Measurements from ENCODE around the gene KRT75. TPM values are rescaled to one million over a fixed set of nuclear protein-coding genes. Genes with fewer than 3 reads are reported as not detected.

KRT75 gene
- total and polyA plus RNA-seq, 12 donors, result not detected

- no peak for DNase-seq
- TF ChIP-seq CTCF (IDR thresholded peaks at IDR 0.05), result no peak
- no peak overlapping the region for H3K4me3 ChIP-seq
- 84 to 92% methylated on average over 8 of the region's 8 CpGs for WGBS, 2 donors
- peaks cover 0 to 28% (median 19%) of the 10 kb centered on the region in 7 donors for H3K27me3 ChIP-seq
- peaks cover 0 to 11% (median 0%) of the 10 kb centered on the region in 9 donors for H3K4me1 ChIP-seq
- no peaks in the 10 kb centered on the region for H3K9me3 ChIP-seq
- ATAC-seq, result no peak
- no peaks in the 10 kb centered on the region for H3K36me3 ChIP-seq
- H3K27ac ChIP-seq, result no peak overlapping the region
- intact Hi-C loops (cut with DNase I), result no loop called here
These were observed 4.4 kb upstream of the KRT75 start for GRCh38 chr12:52438305-52439301.

- 65 to 67% methylated on average over 9 of the region's 9 CpGs for WGBS, 2 donors
- no peaks in the 10 kb centered on the region for H3K36me3 ChIP-seq
- H3K4me1 ChIP-seq, result peaks cover 0 to 8% (median 0%) of the 10 kb centered on the region in 9 donors
- ATAC-seq, result no peak
- no peak overlapping the region for H3K4me3 ChIP-seq
- peaks cover 0 to 37% (median 25%) of the 10 kb centered on the region in 7 donors for H3K27me3 ChIP-seq
- intact Hi-C loops (cut with DNase I), result no loop called here
- no peak for TF ChIP-seq CTCF (IDR thresholded peaks at IDR 0.05)
- no peak for DNase-seq
- H3K27ac ChIP-seq, result no peak overlapping the region
- H3K9me3 ChIP-seq, result no peaks in the 10 kb centered on the region
These were observed 3.3 kb upstream of the KRT75 start for GRCh38 chr12:52437508-52437907.

GRCh38 chr12:52436828-52437474 lies 2.8 kb upstream of the KRT75 start:
- Histone ChIP-seq H3K4me3 (no peak overlapping the region), H3K9me3 (no peaks in the 10 kb centered on the region), H3K27me3 (peaks cover 0 to 39% (median 27%) of the 10 kb centered on the region in 7 donors), H3K4me1 (peaks cover 0 to 4% (median 0%) of the 10 kb centered on the region in 9 donors), H3K27ac (no peak overlapping the region), H3K36me3 (no peaks in the 10 kb centered on the region)
- 59 to 67% methylated on average over 9 of the region's 9 CpGs for WGBS, 2 donors
- no peak for TF ChIP-seq CTCF (IDR thresholded peaks at IDR 0.05)
- no peak for ATAC-seq
- no peak for DNase-seq
- intact Hi-C loops (cut with DNase I), result no loop called here

GRCh38 chr12:52436000-52436827 lies 2.0 kb upstream of the KRT75 start:
- peak in 6 of 8 donors; percentile 7 to 69 (median 33) for ATAC-seq
- H3K4me1 ChIP-seq, result peaks cover 0 to 4% (median 0%) of the 10 kb centered on the region in 9 donors
- H3K9me3 ChIP-seq, result no peaks in the 10 kb centered on the region
- H3K4me3 ChIP-seq, result no peak overlapping the region
- intact Hi-C loops (cut with DNase I), result no loop called here
- H3K27me3 ChIP-seq, result peaks cover 0 to 43% (median 32%) of the 10 kb centered on the region in 7 donors
- 56 to 60% methylated on average over 9 of the region's 9 CpGs for WGBS, 2 donors
- no peak for TF ChIP-seq CTCF (IDR thresholded peaks at IDR 0.05)
- no peaks in the 10 kb centered on the region for H3K36me3 ChIP-seq
- no peak overlapping the region for H3K27ac ChIP-seq
- DNase-seq, result no peak
